GM21526 (cell line): ENCODE data around the gene CPPED1.
A peak's percentile ranks its signal among the peaks of the same experiment; 100 is the strongest.
"Not testable (repeated sequence)": the region's sequence is repeated elsewhere in the genome, so short reads cannot be mapped to it uniquely, and the experiment has no call there.

Source experiments
- ATAC-seq: cut with Tn5 transposase; IDR thresholded peaks from one replicate; pipeline ENCODE4 v1.9.1; 2021; ENCODE audit warnings: moderate library complexity; ENCODE audit not compliant: unreplicated experiment, low FRiP score

The CPPED1 gene

DNA sequence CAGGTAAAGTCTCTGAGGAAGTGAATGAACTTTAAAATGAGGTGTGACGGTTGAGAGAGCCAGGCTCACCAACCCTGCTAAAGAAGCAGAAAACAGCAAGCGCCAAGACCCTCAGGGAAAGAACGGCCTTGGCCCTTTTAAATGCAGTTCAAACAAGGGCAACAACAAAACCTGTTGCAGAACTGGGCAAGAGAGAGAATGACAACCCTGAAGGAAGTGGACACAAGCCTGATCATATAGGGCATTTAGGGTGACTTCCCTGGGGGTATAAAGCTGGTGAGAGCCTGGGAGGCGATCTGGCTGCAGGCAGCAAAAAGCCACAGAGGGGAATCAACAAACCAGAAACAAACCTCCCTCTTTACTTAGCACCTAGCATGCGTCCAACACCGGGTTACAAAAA is 1.0 kb downstream of the CPPED1 start:
- ATAC-seq, result no peak

DNA sequence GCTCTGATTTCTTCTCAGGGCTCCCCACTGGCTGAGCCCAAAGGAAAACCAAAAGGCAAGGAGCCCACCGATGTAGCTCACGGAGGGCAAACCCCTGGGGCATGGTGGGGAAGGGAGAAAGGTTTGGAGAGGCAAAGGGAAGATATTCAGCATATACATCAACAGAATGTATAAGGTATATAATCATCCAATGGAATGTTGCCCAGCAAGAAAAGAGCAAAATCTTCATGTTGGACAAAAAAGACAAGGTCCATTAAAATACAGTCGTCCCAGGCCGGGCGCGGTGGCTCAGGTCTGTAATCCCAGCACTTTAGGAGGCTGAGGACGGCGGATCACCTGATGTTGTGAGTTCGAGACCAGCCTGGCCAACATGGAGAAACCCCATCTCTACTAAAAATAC is 1.6 kb downstream of the CPPED1 start:
- ATAC-seq, result no peak

DNA sequence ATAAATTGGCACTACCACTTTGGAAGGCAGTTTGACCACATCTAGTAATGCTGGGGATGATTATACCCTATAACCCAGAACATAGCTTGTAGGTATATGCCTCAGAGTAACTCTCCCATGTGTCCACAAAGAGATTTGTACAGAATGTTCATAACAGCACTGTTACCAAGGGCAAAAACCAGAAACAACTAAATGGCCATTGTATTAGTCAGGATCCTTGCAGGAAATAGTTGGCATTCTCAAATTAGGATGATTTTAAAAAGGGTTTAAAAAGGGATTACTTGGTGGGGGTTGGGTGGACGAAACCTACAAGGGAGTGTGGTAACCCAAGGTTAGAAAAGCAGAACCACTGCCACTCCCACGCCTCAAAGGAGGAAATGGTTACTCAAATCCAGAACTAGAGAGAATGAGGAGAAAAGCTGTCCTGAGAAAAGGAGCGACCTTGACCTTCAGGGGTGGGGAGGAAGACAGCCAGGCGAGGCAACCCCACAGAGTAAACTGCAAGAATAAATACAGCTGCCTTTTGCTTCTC is 2.1 kb downstream of the CPPED1 start:
- ATAC-seq, result peak; percentile 34

DNA sequence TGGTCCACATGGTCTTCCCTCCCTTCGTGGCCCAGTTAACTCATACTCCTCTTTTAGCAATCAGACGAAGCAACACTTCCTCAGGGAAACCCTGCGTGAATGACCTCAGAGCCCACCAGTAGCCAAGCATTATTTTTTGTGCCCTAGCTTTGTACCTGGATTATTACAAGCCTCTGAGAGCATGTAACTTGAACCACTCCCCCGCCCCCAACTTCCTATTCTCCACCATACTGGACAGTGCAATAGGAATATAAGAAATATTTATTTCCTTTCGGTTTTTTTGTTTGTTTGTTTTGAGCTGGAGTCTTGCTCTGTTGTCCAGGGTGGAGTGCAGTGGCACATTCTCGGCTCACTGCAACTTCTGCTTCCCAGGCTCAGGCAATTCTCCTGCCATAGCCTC is 2.9 kb downstream of the CPPED1 start:
- ATAC-seq, result no peak

DNA sequence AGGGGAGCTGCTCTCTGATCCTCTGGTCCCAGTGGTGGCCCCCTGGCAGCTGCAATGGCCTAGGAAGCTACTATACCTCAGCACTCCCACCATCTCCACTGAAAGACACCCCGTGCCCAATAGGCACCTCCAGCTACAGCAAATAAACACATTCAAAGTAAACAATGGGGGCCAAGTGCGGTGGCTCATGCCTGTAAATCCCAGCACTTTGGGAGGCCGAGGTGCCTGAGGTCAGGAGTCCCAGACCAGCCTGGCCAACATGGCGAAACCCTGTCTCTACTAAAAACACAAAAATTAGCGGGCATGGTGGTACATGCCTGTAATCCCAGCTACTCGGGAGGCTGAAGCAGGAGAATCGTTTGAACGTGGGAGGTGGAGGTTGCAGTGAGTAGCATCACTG is 3.7 kb downstream of the CPPED1 start:
- ATAC-seq, result not testable (repeated sequence)

DNA sequence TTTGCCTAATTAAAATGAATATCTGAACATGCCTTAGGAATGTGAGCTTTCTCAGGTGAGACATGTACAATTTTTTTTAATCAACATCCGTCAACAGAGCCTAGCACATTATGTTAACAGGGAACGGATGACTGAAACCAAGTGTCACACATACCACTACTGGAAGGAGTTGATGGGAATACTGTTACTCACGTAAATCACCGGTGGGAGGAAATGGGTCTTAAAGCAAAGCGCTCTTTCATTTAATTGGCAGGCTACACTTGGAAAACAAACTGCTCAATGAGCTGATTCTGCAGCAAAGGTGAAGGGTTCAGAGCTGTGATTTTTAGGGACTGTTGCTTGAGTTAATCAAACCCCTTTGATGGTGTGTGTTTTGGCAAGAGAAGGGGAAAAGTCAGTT is 4.8 kb downstream of the CPPED1 start:
- no peak for ATAC-seq

DNA sequence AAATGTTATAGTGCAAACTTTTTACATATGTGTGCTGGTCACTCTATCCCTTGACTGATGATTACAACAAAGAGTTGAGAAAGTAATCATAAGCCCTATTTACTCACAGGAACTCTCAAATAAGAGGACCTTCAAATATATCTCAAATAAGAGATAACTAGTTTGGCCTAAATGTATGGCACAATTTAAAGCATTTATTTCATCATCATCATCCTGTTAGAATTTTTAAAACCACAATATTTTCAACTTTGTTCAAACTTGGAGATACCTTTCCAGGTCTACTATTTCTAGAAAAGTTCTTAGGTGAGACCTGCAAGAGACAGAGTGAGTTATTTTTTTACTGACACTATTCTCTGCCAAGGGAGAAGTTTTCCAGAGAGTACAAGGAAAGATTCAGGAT is 5.5 kb downstream of the CPPED1 start:
- no peak for ATAC-seq

DNA sequence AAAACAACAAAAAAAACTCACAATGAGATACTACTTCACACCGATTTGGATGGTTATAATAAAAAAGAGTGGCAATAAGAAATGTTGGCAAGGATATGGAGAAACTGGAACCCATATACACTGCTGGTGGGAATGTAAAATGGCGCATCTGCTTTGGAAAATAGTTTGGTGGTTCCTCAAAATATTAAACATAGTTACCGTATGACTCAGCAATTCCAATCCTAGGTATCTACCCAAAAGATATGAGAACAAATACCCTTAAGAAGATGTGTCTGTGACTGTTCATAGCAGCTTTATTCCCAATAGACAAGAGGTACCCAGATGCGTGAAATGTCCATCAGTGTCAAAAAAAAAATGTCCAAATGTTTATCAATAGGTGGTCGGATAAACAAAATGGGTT is 7.2 kb downstream of the CPPED1 start:
- no peak for ATAC-seq

DNA sequence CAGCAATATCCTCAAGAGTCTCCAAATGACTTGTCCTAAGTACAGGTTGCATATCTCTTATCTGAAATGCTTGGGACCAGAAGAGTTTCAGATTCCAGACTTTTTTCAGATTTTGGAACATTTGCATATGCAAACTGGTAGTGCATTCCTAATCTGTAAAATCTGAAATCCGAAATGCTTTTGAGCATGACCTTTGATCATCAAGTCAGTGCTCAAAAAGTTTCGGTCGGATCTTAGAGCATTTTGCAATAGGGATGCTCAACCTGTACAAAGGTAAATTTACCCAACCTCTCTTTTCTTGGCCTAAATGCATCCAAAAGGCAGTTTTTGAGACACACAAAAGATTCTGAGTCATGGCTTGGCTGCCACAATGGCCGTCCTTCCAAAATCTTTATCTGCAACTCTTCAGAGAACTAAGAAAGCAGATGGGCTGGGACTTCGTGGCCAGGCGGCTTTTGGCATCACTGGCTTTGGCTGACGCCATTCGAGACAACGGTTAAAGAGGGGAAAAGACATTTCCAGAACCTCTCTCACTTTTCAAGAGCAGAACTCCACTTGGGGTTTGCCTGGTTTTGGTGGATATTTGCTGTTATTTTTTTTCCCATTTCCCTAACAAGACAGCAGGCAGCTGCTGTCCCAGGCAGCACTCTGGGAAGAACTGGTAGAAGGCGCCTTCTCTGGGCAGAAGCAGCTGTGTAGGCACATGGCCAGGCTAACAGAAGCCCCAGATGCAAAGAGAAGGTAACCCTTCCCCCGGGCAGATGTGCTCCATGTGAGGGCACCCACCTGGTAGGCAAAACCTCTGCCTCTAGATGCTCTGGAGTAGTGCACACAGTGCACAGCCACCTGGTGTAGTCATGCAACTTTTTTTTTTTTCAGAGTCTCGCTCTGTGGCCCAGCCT is 8.9 kb downstream of the CPPED1 start:
- ATAC-seq, result no peak

DNA sequence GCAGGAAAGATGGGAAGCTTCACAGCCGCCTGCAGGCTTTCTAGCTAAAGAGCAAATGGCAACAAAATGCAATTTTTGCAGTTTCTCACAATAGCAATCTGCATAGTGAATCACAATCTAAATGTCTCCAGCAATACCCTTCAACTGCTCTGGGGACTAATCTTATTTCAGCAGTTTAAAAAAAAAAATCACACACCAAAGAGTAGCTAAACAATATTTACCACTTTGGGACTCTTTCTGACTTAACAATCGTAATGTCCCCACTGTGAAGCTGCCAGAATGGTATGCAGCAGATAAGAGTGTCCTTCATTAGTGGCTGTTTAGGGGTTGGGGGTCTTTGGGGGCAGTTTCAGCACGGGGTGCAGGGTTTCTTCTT is 9.8 kb downstream of the CPPED1 start:
- no peak for ATAC-seq

DNA sequence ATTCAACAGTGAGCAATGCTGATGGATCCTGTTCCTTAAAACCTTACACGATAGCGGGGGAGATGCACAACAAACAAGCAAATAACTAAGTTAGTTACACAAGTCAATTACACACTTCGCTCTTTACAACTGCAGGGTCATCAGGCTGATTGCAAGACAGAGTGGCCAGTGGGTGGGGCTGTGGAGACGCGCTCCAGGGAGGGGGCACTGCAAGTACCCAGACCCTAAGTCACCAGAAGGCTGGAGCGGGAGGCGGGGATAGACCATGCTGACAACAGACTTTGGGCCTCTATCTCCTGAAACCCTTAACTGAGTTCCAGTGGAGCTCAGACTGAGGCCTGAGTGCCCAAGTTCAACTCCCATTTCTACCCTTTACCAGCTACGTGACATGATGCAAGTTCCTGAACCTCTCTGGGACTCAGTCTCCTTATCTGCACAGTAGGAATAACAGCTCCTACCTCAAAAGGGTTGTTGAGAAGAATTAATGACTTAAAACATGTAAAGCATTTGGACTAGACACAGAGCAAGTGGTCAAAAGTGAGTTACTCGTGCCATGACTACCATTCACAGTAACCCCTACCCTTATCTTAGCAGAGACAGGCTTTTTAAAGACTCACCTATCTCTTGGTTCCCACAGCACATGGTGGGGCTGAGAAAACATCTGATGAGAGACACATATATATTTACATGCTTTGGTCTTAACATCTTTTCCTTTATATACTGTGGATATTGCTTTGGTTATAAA is 10.4 kb downstream of the CPPED1 start:
- ATAC-seq, result no peak

DNA sequence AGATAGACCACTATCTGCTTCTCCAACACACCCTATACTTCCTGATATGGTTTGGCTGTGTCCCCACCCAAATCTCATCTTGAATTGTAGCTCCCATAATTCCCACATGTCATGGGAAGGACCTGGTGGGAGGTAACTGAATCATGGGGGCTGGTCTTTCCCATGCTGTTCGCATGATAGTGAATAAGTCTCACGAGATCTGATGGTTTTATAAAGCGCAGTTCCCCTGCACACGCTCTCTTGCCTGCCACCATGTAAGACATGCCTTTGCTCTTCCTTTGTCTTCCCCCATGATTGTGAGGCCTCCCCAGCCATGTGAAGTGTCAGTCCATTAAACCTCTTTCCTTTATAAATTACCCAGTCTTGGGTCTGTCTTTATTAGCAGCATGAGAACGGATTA is 11.2 kb downstream of the CPPED1 start:
- ATAC-seq, result not testable (repeated sequence)

DNA sequence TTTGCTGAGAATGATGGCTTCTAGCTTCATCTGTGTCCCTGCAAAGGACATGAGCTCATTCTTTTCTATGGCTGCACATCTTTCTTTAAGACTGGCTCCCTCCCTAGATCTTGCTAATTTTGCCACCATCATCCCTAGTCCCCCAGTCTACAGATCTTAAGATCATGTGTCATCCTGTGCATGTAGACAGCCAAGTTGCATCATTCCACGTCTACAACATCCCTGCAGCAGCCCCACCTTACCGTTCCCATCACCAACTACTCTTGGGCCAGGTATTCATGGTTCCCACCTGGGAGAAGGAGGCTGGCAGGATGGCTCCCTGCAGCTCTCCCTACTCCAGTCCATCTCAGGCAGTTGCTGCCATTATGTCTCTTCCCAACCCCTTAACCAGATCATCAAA is 12.3 kb downstream of the CPPED1 start:
- ATAC-seq, result no peak

DNA sequence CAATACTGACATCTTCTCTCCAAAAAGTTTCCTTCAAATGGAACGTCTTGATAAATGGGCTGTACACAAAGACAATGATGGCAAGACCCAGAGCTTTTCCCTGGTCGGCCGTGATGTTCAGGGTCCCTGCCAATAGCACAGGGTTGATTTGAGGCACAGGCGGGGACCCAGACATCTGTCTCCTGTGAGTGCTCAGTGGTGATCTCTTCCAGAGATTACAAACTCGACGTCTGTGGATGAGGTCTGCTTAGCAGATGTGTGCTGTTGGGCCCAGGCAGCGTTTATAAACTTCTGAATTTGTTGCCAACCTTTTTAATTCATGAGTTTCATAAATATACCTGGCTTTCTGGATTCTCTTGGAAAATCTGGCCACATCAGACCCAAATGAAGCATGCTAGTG is 14.9 kb downstream of the CPPED1 start:
- ATAC-seq, result no peak

DNA sequence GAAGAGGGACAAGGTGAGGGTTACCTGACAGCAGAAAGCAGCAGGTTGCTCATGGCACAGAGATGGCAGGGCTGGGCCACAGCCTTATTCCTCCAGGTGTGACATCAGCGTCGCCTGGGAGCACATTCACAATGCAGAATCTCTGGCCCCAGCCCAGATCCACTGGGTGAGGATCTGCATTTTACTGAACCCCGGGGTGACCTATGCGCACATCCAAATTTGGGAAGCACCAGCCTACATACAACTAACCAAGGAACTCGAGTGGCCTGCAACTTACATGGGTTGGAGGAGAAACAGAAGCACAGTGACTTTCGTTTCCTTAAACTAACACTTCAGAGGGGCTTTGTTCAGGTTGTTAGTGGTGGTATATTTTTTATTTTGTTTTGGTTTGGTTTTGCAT is 17.6 kb downstream of the CPPED1 start:
- ATAC-seq, result no peak

DNA sequence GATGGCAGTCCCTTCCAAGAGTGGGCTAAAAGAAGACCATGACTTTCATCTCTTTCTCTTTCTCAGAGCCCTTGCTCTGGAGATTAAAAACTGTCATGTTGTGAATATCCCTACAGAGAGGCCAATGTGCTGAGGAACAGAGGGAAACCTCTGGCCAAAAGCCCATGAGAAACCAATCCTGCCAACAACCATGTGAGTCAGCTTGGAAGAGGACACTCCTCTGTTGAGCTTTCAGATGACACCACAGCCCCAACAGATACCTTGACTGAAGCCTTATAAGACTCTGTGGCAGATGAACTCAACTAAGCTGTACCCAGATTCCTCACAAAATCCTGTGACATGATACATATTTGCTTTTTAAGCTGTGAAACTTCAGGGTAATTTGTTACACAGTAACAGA is 19.6 kb downstream of the CPPED1 start:
- ATAC-seq, result no peak

DNA sequence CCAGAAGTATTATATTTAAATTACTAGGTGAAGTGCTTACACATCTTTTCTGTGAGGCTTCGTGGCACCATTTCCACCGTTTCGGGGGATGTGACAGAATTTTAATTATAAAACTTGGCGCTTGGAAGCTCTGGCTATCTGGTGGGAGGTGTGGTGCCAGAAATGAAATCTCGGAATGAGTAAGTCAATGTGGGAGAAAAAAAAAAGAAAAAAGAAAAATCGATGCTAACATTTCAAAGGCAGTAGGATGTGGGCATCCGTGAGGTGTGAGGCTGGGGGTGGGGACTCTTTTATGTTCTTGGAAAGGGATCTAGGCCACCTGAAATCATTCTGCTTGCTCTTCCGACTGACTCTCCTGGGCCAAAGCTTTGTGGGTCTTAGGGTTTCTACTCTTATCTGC is 21.9 kb downstream of the CPPED1 start:
- no peak for ATAC-seq

DNA sequence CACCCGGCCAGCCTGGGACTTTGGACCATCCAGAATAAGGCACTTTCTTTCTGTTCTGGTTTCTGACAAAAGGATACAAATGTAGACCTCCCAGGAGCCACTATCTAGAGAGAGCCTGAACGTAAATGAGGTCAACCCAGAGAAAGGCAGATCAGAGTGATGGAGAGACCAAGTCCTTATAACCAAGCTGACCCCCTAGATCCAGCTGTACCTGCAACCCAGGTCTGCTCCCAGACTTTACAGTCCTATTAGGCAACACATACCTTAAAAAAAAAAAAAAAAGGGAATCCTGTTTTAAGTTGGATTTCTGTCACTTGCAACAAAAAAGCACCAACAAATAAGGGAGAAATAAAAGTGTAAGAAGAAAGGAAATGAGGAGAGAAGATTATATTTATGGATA is 23.2 kb downstream of the CPPED1 start:
- no peak for ATAC-seq

DNA sequence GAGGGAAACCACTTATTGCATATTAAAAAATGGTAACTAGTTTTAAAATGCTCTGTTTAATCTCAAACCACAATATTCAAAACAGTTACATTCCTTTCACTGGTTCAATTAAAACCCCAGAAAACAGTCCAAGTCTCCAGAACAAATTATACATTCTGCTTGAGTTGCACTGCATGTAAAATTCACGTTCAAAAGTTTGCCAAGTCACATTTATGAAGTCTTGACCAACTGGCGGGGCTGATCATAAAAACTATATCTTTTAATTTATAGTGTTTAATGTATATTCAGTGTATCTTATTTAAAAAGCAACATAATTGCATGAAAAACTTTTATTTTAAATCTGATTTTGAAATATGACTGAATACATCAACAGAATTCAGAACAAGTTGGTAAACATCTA is 25.0 kb downstream of the CPPED1 start:
- no peak for ATAC-seq

DNA sequence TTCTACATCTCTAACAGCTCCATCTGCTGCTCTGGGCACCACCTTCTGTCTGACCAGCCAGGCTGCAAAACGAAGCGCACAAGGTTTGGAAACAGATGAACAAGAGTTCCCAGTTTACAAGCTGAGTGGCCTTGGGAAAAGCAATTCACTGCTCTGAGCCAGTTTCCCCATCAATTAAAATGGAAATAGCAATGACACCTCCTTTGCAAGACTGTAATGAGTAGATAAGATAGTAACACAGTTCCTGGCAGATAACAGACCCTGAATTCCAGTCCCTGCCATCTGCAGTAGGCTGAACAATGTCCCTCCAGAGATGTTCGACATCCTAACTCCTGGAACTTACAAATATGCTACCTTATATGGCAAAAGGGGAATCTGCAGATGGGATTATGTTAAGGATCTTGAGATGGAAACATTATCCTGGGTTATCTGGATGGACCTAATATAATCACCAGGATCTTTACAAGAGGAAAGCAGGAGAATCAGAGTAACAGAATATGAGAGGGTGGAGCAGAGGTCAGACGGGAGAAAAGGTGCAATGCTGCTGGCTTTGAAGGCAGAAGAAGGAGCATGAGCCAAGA is 27.9 kb downstream of the CPPED1 start:
- ATAC-seq, result no peak

DNA sequence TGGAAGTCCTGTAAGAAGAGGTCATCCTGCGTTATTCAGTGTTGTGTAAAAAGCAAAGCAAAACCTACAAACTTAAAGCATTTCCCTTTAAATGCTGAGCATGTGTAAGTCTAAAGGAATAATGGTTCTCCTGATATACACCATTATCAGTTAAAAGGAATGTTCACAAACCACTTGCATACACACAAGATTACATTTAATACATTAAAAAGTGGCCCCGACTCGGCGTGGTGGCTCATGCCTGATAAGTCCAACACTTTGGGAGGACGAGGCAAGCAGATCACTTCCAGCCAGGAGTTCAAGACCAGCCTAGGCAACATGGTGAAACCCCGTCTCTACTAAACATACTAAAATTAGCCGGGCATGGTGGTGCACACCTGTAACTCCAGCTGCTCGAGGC is 30.5 kb downstream of the CPPED1 start:
- ATAC-seq, result no peak
